ENCODE measurements around the gene ZBTB34. TPM values are rescaled to one million over a fixed set of nuclear protein-coding genes. Genes with fewer than 3 reads are reported as not detected.

The ZBTB34 gene
- total and polyA plus RNA-seq, 4 donors: 1.1 to 9.5 (median 3.4) TPM

DNA sequence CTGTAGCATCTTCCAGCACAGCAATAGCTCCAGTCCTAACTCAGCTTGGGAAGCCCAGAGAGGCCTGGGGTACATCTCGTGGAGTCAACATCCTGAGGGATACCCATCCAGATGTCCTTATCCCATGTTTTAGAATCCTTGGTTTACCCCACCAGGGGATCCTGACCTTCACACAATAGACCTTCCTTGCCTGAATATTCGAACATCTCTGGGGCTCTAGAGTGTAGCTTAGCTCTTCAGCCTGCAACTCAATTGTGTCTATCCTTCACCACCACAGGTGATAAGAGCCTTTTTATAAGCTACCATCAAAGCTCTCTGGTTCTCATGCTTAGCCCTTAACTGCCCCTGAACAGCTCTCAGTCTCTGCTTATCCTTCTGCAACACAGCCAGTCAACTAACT is 46.6 kb downstream of the ZBTB34 start:
- Histone ChIP-seq H3K36me3 (ENCODE audit: control insufficient read depth in 4 of 4, insufficient read depth in 3 of 4, low read depth in 1 of 4, low read length in 3 of 4) (no peaks in the 10 kb centered on the region), H3K27ac (ENCODE audit: low read depth in 1 of 2, low read length in 2 of 2) (no peak overlapping the region), H3K27me3 (ENCODE audit: control insufficient read depth in 4 of 4, insufficient read depth in 4 of 4, low read length in 3 of 4) (no peaks in the 10 kb centered on the region), H3K4me1 (ENCODE audit: control insufficient read depth in 4 of 4, insufficient read depth in 4 of 4, low read length in 3 of 4) (no peaks in the 10 kb centered on the region), H3K4me3 (ENCODE audit: low read depth in 1 of 3, low read length in 3 of 3) (no peak overlapping the region), H3K9ac (ENCODE audit: low read depth in 1 of 2, low read length in 2 of 2) (no peak overlapping the region), H3K9me3 (ENCODE audit: control insufficient read depth in 4 of 4, low read length in 3 of 4) (no peaks in the 10 kb centered on the region)
- TF ChIP-seq, protein P1, sequence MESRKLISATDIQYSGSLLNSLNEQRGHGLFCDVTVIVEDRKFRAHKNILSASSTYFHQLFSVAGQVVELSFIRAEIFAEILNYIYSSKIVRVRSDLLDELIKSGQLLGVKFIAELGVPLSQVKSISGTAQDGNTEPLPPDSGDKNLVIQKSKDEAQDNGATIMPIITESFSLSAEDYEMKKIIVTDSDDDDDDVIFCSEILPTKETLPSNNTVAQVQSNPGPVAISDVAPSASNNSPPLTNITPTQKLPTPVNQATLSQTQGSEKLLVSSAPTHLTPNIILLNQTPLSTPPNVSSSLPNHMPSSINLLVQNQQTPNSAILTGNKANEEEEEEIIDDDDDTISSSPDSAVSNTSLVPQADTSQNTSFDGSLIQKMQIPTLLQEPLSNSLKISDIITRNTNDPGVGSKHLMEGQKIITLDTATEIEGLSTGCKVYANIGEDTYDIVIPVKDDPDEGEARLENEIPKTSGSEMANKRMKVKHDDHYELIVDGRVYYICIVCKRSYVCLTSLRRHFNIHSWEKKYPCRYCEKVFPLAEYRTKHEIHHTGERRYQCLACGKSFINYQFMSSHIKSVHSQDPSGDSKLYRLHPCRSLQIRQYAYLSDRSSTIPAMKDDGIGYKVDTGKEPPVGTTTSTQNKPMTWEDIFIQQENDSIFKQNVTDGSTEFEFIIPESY (IDR thresholded peaks at IDR 0.05): no peak
- TF ChIP-seq JUND (IDR thresholded peaks at IDR 0.05): no peak
- TF ChIP-seq HNF4A (conservative IDR thresholded peaks at IDR 0.05): no peak
- TF ChIP-seq, protein P2, sequence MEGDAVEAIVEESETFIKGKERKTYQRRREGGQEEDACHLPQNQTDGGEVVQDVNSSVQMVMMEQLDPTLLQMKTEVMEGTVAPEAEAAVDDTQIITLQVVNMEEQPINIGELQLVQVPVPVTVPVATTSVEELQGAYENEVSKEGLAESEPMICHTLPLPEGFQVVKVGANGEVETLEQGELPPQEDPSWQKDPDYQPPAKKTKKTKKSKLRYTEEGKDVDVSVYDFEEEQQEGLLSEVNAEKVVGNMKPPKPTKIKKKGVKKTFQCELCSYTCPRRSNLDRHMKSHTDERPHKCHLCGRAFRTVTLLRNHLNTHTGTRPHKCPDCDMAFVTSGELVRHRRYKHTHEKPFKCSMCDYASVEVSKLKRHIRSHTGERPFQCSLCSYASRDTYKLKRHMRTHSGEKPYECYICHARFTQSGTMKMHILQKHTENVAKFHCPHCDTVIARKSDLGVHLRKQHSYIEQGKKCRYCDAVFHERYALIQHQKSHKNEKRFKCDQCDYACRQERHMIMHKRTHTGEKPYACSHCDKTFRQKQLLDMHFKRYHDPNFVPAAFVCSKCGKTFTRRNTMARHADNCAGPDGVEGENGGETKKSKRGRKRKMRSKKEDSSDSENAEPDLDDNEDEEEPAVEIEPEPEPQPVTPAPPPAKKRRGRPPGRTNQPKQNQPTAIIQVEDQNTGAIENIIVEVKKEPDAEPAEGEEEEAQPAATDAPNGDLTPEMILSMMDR (IDR thresholded peaks at IDR 0.05; ENCODE audit: low read depth, low read length, missing input control): no peak
- no peak for TF ChIP-seq FOXA1 (IDR thresholded peaks at IDR 0.05)
- TF ChIP-seq EGR1 (IDR thresholded peaks at IDR 0.05; ENCODE audit: low read depth in 2 of 2): no peak
- no peak for TF ChIP-seq TAF1 (conservative IDR thresholded peaks at IDR 0.05)
- no peak for TF ChIP-seq FOXA2 (IDR thresholded peaks at IDR 0.05)
- TF ChIP-seq YY1 (IDR thresholded peaks at IDR 0.05): no peak
- no peak for TF ChIP-seq REST (IDR thresholded peaks at IDR 0.05)
- DNase-seq (ENCODE audit: low spot score): no peak
- WGBS: 60% methylated on average over 2 of the region's 2 CpGs

DNA sequence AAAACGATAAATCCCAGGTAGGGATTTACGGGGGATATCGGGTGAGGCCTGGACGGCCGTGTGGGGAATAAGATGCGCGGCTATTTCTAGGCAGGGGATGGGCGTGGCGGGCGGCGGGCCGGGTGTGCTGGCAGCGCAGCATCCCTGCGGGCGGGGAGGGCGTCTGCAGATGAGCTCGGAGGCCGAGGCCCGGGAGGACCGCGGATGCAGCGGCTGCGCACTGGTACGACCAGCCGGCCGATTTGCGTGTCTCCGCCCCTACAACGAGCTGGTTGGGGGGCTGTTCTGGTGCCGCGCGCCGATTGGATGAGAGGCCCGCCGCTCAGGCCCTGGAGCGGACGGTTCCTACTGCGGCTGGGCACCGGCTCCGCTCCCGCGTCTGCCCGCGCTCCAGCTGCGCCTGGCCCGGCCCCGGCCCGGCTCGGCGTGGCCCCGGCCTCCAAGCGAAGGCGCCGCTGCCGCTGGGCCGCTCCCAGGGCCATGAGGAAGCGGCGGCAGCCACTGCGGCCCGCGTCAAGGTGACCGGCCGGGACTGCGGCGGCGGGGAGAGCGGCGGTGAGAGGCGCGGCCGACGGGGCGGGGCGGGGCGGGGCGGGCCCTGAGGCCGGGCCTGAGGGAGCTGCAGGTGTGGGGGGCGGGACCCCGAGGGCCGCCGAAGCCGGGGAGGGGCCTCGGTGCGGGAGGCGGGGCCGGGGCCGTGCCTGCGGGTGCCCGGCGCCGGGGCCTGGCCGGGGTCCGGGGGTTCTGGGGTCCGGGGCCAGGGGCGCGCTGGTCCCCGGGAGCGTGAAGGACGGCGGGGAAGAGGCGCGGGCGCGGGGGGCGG is 54.2 kb downstream of the ZBTB34 start, which contains the start of gene RALGPS1:
Gene RALGPS1 (plus strand): TSS at position 325 of the 823 bp plus-strand sequence. CDS start 47,508 bp downstream, outside the sequence.
- Histone ChIP-seq H3K4me1 (ENCODE audit: control insufficient read depth in 4 of 4, insufficient read depth in 4 of 4, low read length in 3 of 4) (peaks cover 0 to 10% (median 7%) of the 10 kb centered on the region in 4 donors), H3K4me3 (ENCODE audit: low read depth in 1 of 3, low read length in 3 of 3) (peak within 1 kb of the TSS in 2 of 3 donors; percentile 13 to 99), H3K27me3 (ENCODE audit: control insufficient read depth in 4 of 4, insufficient read depth in 4 of 4, low read length in 3 of 4) (no peaks in the 10 kb centered on the region), H3K9ac (ENCODE audit: low read depth in 1 of 2, low read length in 2 of 2) (no peak within 1 kb of the TSS), H3K9me3 (ENCODE audit: control insufficient read depth in 4 of 4, low read length in 3 of 4) (no peaks in the 10 kb centered on the region), H3K27ac (ENCODE audit: low read depth in 1 of 2, low read length in 2 of 2) (peak within 1 kb of the TSS in 1 of 2 donors; percentile 28), H3K36me3 (ENCODE audit: control insufficient read depth in 4 of 4, insufficient read depth in 3 of 4, low read depth in 1 of 4, low read length in 3 of 4) (no peaks in the 10 kb centered on the region)
- peak; percentile 89 for DNase-seq (ENCODE audit: low spot score)
- peak in 1 of 2 donors; percentile 19 for TF ChIP-seq RAD21 (IDR thresholded peaks at IDR 0.05)
- peak; percentile 60 for TF ChIP-seq SP1 (IDR thresholded peaks at IDR 0.05)
- no peak for TF ChIP-seq NR2F2 (IDR thresholded peaks at IDR 0.05)
- WGBS: 1% methylated on average over 105 of the region's 105 CpGs
